K562 (cell line): ENCODE measurements around the gene ANKRD13B.

Experiments used
- DACH1 ChIP-seq: fragments of 450-650 bp; IDR thresholded peaks from 2 replicates; pipeline ENCODE4 v1.6.1; 2018; ENCODE audit not compliant: partially characterized antibody
- TF ChIP-seq, protein P1 (sequence below): fragments of 250-450 bp; sonication (Bioruptor Pico); IDR thresholded peaks from 2 replicates; pipeline ENCODE4 v1.8.0; 2022; ENCODE audit warnings: inconsistent platforms, mild to moderate bottlenecking, moderate library complexity, borderline replicate concordance

DNA sequence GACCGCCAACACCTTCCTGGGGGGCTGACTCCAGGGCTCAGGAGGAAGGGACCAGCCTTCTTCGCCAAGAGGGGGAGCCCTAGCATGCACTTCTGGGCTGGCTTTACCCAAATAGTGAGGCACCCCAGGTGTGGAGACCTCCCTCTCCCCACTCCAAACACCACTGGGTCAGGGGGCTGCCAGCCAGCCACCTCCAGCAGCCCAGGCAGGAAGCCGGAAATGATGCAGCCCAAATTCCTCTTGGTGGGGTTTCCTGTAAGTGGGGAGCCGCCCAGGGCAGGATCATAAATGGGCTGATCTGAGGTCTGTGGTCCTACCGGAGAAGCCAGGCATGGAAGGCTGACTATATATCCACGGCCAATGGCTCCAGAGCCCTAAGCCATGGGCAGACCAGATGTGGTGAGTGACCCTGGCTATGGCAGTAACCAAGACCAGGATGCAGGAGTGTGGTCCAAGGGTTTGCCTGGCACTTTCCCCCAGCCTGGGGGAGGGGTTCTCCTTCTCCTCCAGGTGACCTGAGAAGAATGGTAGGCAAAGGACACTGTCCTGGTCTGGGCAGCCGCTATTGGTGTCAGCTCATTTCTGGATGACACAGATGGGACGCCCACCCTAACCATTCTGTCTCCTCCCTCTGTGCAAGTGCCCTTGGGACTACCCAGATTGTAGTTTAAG, 7.7 kb upstream of the ANKRD13B start:
- TF ChIP-seq, protein P1, sequence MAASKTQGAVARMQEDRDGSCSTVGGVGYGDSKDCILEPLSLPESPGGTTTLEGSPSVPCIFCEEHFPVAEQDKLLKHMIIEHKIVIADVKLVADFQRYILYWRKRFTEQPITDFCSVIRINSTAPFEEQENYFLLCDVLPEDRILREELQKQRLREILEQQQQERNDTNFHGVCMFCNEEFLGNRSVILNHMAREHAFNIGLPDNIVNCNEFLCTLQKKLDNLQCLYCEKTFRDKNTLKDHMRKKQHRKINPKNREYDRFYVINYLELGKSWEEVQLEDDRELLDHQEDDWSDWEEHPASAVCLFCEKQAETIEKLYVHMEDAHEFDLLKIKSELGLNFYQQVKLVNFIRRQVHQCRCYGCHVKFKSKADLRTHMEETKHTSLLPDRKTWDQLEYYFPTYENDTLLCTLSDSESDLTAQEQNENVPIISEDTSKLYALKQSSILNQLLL (CRISPR knock-in tag), result no peak
- no peak for TF ChIP-seq DACH1
